MM.1S (cell line): ENCODE measurements around the gene SAE1.

Experiments used
- DNase-seq: peaks from one replicate; pipeline ENCODE4 v3.0.0-alpha.2; 2015
- H2AFZ ChIP-seq: fragments of 300-600 bp; sonication (generic); 2 replicates; pipeline ENCODE4 v1.6.0; 2016; ENCODE audit warnings: antibody characterized with exemption, low read length
- H3F3A ChIP-seq: fragments of 300-600 bp; sonication (generic); 2 replicates; pipeline ENCODE4 v1.6.1; 2016; ENCODE audit warnings: mild to moderate bottlenecking, antibody characterized with exemption, low read length, moderate library complexity, mixed read lengths; ENCODE audit not compliant: insufficient read depth
- H3K27ac ChIP-seq: fragments of 300-600 bp; sonication (generic); 2 replicates; pipeline ENCODE4 v1.5.1; 2016; ENCODE audit warnings: mild to moderate bottlenecking, low read length
- H3K27me3 ChIP-seq: fragments of 300-600 bp; sonication (generic); replicated peaks from 2 replicates; pipeline ENCODE4 v1.6.0; 2016; ENCODE audit warnings: low read length; ENCODE audit not compliant: insufficient read depth
- H3K36me3 ChIP-seq: fragments of 300-600 bp; sonication (generic); replicated peaks from 2 replicates; pipeline ENCODE4 v1.6.1; 2016; ENCODE audit warnings: mild to moderate bottlenecking, low read length, mixed read lengths; ENCODE audit not compliant: insufficient read depth
- H3K4me1 ChIP-seq: fragments of 300-600 bp; sonication (generic); 2 replicates; pipeline ENCODE4 v1.6.1; 2016; ENCODE audit warnings: low read length, mixed read lengths
- H3K4me2 ChIP-seq: fragments of 300-600 bp; sonication (generic); 2 replicates; pipeline ENCODE4 v1.6.0; 2016; ENCODE audit warnings: low read depth, low read length
- H3K4me3 ChIP-seq: fragments of 300-600 bp; sonication (generic); 2 replicates; pipeline ENCODE4 v1.5.1; 2016; ENCODE audit warnings: low read length, mixed read lengths
- H3K79me2 ChIP-seq: fragments of 300-600 bp; sonication (generic); 2 replicates; pipeline ENCODE4 v1.6.1; 2016; ENCODE audit warnings: mixed run types, low read length, mixed read lengths
- H3K9ac ChIP-seq: fragments of 300-600 bp; sonication (generic); 2 replicates; pipeline ENCODE4 v1.6.1; 2016; ENCODE audit warnings: low read length, mixed read lengths
- H3K9me2 ChIP-seq: fragments of 300-600 bp; sonication (generic); replicated peaks from 2 replicates; pipeline ENCODE4 v1.6.1; 2016; ENCODE audit warnings: mild to moderate bottlenecking, low read length, mixed read lengths; ENCODE audit not compliant: insufficient read depth
- H3K9me3 ChIP-seq: fragments of 300-600 bp; sonication (generic); replicated peaks from 2 replicates; pipeline ENCODE4 v1.6.1; 2016; ENCODE audit warnings: mild to moderate bottlenecking, low read length, mixed read lengths; ENCODE audit not compliant: insufficient read depth
- H4K20me1 ChIP-seq: fragments of 300-600 bp; sonication (generic); 2 replicates; pipeline ENCODE4 v1.6.1; 2016; ENCODE audit warnings: mild to moderate bottlenecking, low read length, moderate library complexity, mixed read lengths; ENCODE audit not compliant: insufficient read depth
- EZH2 ChIP-seq: fragments of 300-600 bp; sonication (generic); optimal IDR thresholded peaks from 2 replicates; pipeline ENCODE3; 2017; ENCODE audit warnings: low read depth, mild to moderate bottlenecking, antibody characterized with exemption, low read length, mixed read lengths
- EZH2phosphoT487 ChIP-seq: fragments of 300-600 bp; sonication (generic); IDR thresholded peaks from 2 replicates; pipeline ENCODE4 v1.6.1; 2018; ENCODE audit warnings: antibody characterized with exemption, low read length
- TF ChIP-seq, protein P1 (sequence below): fragments of 300-600 bp; sonication (generic); IDR thresholded peaks from 2 replicates; pipeline ENCODE4 v1.5.1; 2016; ENCODE audit warnings: antibody characterized with exemption, low read length, mixed read lengths

The SAE1 gene

DNA sequence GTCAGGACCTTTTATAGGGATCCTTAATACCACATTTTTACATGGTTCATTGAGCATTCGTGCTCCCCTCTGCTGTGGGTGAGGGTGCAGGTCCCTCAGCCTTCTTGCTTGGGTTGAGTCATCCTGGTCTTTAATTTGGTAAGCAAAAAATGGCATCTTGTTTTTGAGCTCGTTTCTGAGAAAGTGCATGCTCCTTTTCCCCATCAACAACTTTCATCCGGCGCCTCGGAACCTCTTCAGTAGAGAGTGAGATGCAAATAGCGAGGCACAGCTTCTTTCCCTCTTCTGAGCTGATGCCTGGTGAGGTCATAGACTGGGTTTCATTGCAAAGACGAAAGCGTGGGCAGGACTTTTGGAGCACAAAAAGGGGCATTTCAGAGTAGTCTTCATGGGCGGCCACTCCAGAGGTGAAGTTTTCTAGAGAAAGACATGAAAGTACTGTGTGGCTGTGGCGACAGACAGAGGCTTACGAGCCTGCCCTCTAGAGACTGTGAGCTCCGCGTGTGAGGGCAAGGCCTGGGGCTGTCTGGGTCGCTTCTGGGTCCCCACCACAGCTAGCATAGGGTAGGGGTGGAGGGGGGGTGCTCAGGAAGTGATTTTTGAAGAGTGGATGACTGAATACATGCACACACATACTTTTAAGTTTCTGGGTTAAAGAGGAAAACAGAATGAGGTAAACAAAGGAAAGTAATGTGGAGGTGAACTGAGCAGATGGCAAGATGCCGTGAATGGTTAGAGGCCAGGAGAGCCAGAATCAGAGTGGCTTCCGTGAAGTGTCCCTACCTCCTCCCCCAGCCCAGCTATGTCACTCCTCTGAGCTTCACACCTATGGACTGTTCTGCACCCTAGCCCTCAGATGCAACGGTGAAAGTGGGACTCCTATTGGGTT is 56.1 kb downstream of the SAE1 start:
- Histone ChIP-seq H3K79me2 (peaks cover 70% of the 10 kb centered on the region), H3K4me2 (no peak overlapping the region), H3K4me3 (no peak overlapping the region), H2AFZ (no peak overlapping the region), H3K9ac (no peak overlapping the region), H4K20me1 (no peaks in the 10 kb centered on the region), H3K9me3 (no peaks in the 10 kb centered on the region), H3K27ac (no peak overlapping the region), H3K9me2 (no peaks in the 10 kb centered on the region), H3F3A (no peaks in the 10 kb centered on the region; the same call in 1 of the 2 replicates), H3K4me1 (no peaks in the 10 kb centered on the region), H3K27me3 (no peaks in the 10 kb centered on the region), H3K36me3 (peaks cover 17% of the 10 kb centered on the region)
- TF ChIP-seq EZH2phosphoT487 (no peak), EZH2 (no peak)
- TF ChIP-seq, protein P1, sequence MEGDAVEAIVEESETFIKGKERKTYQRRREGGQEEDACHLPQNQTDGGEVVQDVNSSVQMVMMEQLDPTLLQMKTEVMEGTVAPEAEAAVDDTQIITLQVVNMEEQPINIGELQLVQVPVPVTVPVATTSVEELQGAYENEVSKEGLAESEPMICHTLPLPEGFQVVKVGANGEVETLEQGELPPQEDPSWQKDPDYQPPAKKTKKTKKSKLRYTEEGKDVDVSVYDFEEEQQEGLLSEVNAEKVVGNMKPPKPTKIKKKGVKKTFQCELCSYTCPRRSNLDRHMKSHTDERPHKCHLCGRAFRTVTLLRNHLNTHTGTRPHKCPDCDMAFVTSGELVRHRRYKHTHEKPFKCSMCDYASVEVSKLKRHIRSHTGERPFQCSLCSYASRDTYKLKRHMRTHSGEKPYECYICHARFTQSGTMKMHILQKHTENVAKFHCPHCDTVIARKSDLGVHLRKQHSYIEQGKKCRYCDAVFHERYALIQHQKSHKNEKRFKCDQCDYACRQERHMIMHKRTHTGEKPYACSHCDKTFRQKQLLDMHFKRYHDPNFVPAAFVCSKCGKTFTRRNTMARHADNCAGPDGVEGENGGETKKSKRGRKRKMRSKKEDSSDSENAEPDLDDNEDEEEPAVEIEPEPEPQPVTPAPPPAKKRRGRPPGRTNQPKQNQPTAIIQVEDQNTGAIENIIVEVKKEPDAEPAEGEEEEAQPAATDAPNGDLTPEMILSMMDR: no peak
- DNase-seq: no peak

DNA sequence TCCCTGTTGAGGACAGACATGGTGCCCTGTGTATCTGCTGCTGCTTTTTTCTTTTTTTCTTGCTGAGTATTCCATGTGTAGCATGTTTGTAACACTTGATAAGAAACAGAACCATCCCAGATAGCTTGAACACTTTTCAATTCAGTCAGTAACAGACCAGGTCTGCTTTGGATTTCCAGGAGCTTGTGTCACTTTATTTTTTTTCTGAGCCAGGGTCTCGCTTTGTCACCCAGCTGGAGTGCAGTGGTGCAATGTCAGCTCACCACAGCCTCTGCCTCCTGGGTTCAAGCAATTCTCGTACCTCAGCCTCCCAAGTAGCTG is 56.7 kb downstream of the SAE1 start:
- Histone ChIP-seq H3K9me3 (no peaks in the 10 kb centered on the region), H4K20me1 (no peaks in the 10 kb centered on the region), H3K27me3 (no peaks in the 10 kb centered on the region), H3K9me2 (no peaks in the 10 kb centered on the region), H2AFZ (no peak overlapping the region), H3K9ac (no peak overlapping the region), H3K4me2 (no peak overlapping the region), H3K36me3 (peaks cover 17% of the 10 kb centered on the region), H3F3A (no peaks in the 10 kb centered on the region), H3K4me1 (no peaks in the 10 kb centered on the region), H3K27ac (no peak overlapping the region), H3K79me2 (peaks cover 65% of the 10 kb centered on the region), H3K4me3 (no peak overlapping the region)
- no peak for DNase-seq
- no peak for TF ChIP-seq EZH2phosphoT487
- TF ChIP-seq, protein P1: no peak
- no peak for TF ChIP-seq EZH2

DNA sequence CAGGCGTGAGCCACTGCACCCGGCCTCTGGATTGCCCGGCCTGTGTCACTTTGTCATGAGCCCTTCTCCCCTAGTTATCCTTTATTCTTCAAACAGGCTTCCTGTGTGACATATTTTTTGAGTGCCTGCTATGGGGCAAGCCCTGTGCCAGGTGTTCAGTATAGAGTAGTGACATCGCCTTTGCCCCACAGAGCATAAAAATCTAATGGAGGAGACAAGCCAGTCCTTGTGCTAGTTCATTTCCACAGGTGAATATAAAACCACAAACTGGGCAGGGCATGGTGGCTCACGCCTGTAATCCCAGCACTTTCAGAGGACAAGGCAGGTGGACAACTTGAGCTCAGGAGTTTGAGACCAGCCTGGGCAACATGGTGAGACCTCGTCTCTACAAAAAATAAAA is 57.2 kb downstream of the SAE1 start:
- H3K36me3 ChIP-seq: peaks cover 17% of the 10 kb centered on the region
- no peak for DNase-seq
- no peak overlapping the region for H3K9ac ChIP-seq
- no peak overlapping the region for H3K4me3 ChIP-seq
- no peaks in the 10 kb centered on the region for H3K9me2 ChIP-seq
- no peaks in the 10 kb centered on the region for H3F3A ChIP-seq
- no peaks in the 10 kb centered on the region for H3K4me1 ChIP-seq
- no peaks in the 10 kb centered on the region for H3K27me3 ChIP-seq
- no peak overlapping the region for H3K4me2 ChIP-seq
- no peaks in the 10 kb centered on the region for H4K20me1 ChIP-seq
- H3K9me3 ChIP-seq: no peaks in the 10 kb centered on the region
- H2AFZ ChIP-seq: no peak overlapping the region
- TF ChIP-seq EZH2phosphoT487: no peak
- TF ChIP-seq EZH2: no peak
- TF ChIP-seq, protein P1: no peak
- H3K27ac ChIP-seq: no peak overlapping the region
- H3K79me2 ChIP-seq: peaks cover 60% of the 10 kb centered on the region
